Endothelial cell (in vitro differentiated cells): Measurements from ENCODE around the gene KLHDC10. TPM values are rescaled to one million over a fixed set of nuclear protein-coding genes. Genes with fewer than 3 reads are reported as not detected.
"Not testable (repeated sequence)": the region's sequence is repeated elsewhere in the genome, so short reads cannot be mapped to it uniquely, and the experiment has no call there.

Experiments
- DNase-seq: peaks from one replicate; pipeline ENCODE4 v3.0.0; 2021; ENCODE audit warnings: low spot score
- H3K27ac Mint-ChIP-seq: one replicate; pipeline ENCODE4 v1.8.0; 2021; ENCODE audit warnings: mixed read lengths, inconsistent platforms; ENCODE audit not compliant: unreplicated experiment
- H3K27me3 Mint-ChIP-seq: one replicate; pipeline ENCODE4 v1.8.0; 2021; ENCODE audit warnings: mild to moderate bottlenecking, moderate library complexity, mixed read lengths, inconsistent platforms; ENCODE audit not compliant: unreplicated experiment
- H3K36me3 Mint-ChIP-seq: one replicate; pipeline ENCODE4 v1.8.0; 2021; ENCODE audit warnings: mild to moderate bottlenecking, low read depth, mixed read lengths, inconsistent platforms; ENCODE audit not compliant: unreplicated experiment
- H3K4me1 Mint-ChIP-seq: one replicate; pipeline ENCODE4 v1.8.0; 2021; ENCODE audit warnings: mild to moderate bottlenecking, mixed read lengths, inconsistent platforms; ENCODE audit not compliant: unreplicated experiment
- H3K4me3 Mint-ChIP-seq: one replicate; pipeline ENCODE4 v1.8.0; 2021; ENCODE audit warnings: mild to moderate bottlenecking, mixed read lengths, inconsistent platforms; ENCODE audit not compliant: unreplicated experiment
- H3K9me3 Mint-ChIP-seq: one replicate; pipeline ENCODE4 v1.8.0; 2021; ENCODE audit warnings: mixed read lengths, inconsistent platforms; ENCODE audit not compliant: unreplicated experiment
- total RNA-seq: library from RNA; stranded (reverse); fragmentation: NEBNext Ultra II Directional; extraction: Animal tissue kit (Norgen Biotek cat#: 25700); gene quantifications from one replicate; pipeline ENCODE4 v1.2.1, GENCODE V29; 2021; ENCODE audit not compliant: unreplicated experiment
- TF ChIP-seq, protein P1 (sequence below): fragments of 200-600 bp; sonication (generic); IDR thresholded peaks from one replicate; pipeline ENCODE4 v1.5.0; 2021; ENCODE audit warnings: antibody characterized with exemption; ENCODE audit not compliant: unreplicated experiment

The KLHDC10 gene
- total RNA-seq, 1 donor from 2014 or later = 28.8 TPM

- Mint-ChIP-seq H3K4me1 (no peaks in the 10 kb centered on the region), H3K27ac (no peak overlapping the region), H3K27me3 (peaks cover 2% of the 10 kb centered on the region), H3K4me3 (no peak overlapping the region), H3K36me3 (peaks cover 4% of the 10 kb centered on the region), H3K9me3 (no peaks in the 10 kb centered on the region)
- no peak for DNase-seq
- TF ChIP-seq, protein P1, sequence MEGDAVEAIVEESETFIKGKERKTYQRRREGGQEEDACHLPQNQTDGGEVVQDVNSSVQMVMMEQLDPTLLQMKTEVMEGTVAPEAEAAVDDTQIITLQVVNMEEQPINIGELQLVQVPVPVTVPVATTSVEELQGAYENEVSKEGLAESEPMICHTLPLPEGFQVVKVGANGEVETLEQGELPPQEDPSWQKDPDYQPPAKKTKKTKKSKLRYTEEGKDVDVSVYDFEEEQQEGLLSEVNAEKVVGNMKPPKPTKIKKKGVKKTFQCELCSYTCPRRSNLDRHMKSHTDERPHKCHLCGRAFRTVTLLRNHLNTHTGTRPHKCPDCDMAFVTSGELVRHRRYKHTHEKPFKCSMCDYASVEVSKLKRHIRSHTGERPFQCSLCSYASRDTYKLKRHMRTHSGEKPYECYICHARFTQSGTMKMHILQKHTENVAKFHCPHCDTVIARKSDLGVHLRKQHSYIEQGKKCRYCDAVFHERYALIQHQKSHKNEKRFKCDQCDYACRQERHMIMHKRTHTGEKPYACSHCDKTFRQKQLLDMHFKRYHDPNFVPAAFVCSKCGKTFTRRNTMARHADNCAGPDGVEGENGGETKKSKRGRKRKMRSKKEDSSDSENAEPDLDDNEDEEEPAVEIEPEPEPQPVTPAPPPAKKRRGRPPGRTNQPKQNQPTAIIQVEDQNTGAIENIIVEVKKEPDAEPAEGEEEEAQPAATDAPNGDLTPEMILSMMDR = no peak
These were observed 110.4 kb downstream of the KLHDC10 start for GRCh38 chr7:130180571-130181262.

GRCh38 chr7:130181263-130181605, 110.9 kb downstream of the KLHDC10 start:
- Mint-ChIP-seq H3K4me3 (no peak overlapping the region), H3K27me3 (peaks cover 2% of the 10 kb centered on the region), H3K36me3 (peaks cover 4% of the 10 kb centered on the region), H3K9me3 (no peaks in the 10 kb centered on the region), H3K27ac (no peak overlapping the region), H3K4me1 (no peaks in the 10 kb centered on the region)
- DNase-seq = no peak
- TF ChIP-seq, protein P1 = no peak

GRCh38 chr7:130182990-130183389, 112.7 kb downstream of the KLHDC10 start:
- H3K27me3 Mint-ChIP-seq = peaks cover 2% of the 10 kb centered on the region
- no peaks in the 10 kb centered on the region for H3K4me1 Mint-ChIP-seq
- H3K4me3 Mint-ChIP-seq = no peak overlapping the region
- H3K9me3 Mint-ChIP-seq = no peaks in the 10 kb centered on the region
- H3K27ac Mint-ChIP-seq = no peak overlapping the region
- DNase-seq = no peak
- TF ChIP-seq, protein P1 = no peak
- peaks cover 4% of the 10 kb centered on the region for H3K36me3 Mint-ChIP-seq

- DNase-seq, H3K9me3 Mint-ChIP-seq, H3K36me3 Mint-ChIP-seq, H3K27me3 Mint-ChIP-seq, H3K4me3 Mint-ChIP-seq, H3K27ac Mint-ChIP-seq, H3K4me1 Mint-ChIP-seq: not testable (repeated sequence)
These were observed 114.0 kb downstream of the KLHDC10 start for GRCh38 chr7:130184349-130184748.

Other genes with a start within 250 kb of the KLHDC10 start
- gene UBE2H, start 117.6 kb upstream of the KLHDC10 start, total RNA-seq = 92.3 TPM
- gene ZC3HC1, start 19.2 kb upstream of the KLHDC10 start, total RNA-seq = 29.3 TPM
- gene TMEM209, start 134.9 kb downstream of the KLHDC10 start, total RNA-seq = 11.8 TPM
- not detected for gene SSMEM1, start 137.3 kb downstream of the KLHDC10 start, total RNA-seq
- gene CPA2, start 196.3 kb downstream of the KLHDC10 start, total RNA-seq = not detected
- not detected for gene CPA4, start 222.6 kb downstream of the KLHDC10 start, total RNA-seq